K562 (cell line): ENCODE data around the gene CRY2. TPM values are rescaled to one million over a fixed set of nuclear protein-coding genes. Genes with fewer than 3 reads are reported as not detected.
A peak's percentile ranks its signal among the peaks of the same experiment; 100 is the strongest.

Experiments used
- CHD7 ChIP-seq: fragments of 200-600 bp; sonication (generic); IDR thresholded peaks from one replicate; pipeline ENCODE4 v1.6.1; 2012; ENCODE audit warnings: mild to moderate bottlenecking, low read depth, low read length, inconsistent platforms
- E2F5 ChIP-seq: sonication (generic); formaldehyde crosslinking; IDR thresholded peaks from 2 replicates; pipeline ENCODE4 v1.8.0; 2022; ENCODE audit warnings: mild to moderate bottlenecking, missing genetic modification reagents
- FOS ChIP-seq: IDR thresholded peaks from 3 replicates; pipeline ENCODE4 v1.6.1; 2011; ENCODE audit not compliant: insufficient read length; ENCODE audit errors: extremely low read depth
- GTF2A2 ChIP-seq: IDR thresholded peaks from 2 replicates; pipeline ENCODE4 v1.6.1; 2016; ENCODE audit warnings: mild to moderate bottlenecking, missing genetic modification characterization, missing compliant biosample characterization
- KLF1 ChIP-seq: fragments of 450-650 bp; IDR thresholded peaks from 2 replicates; pipeline ENCODE4 v1.6.1; 2016; ENCODE audit warnings: missing genetic modification characterization, missing compliant biosample characterization
- MBD2 ChIP-seq: sonication (generic); IDR thresholded peaks from 2 replicates; pipeline ENCODE4 v1.6.1; 2016; ENCODE audit warnings: low read depth, borderline replicate concordance
- MCM2 ChIP-seq: fragments of 450-650 bp; IDR thresholded peaks from 2 replicates; pipeline ENCODE4 v1.6.1; 2017; ENCODE audit warnings: low read depth, mild to moderate bottlenecking
- MED1 ChIP-seq: sonication (generic); formaldehyde crosslinking; IDR thresholded peaks from 2 replicates; pipeline ENCODE4 v1.8.1; 2023; ENCODE audit warnings: missing genetic modification reagents, borderline replicate concordance
- NCOA1 ChIP-seq: fragments of 450-650 bp; IDR thresholded peaks from 2 replicates; pipeline ENCODE4 v1.6.1; 2016; ENCODE audit warnings: low read depth
- PYGO2 ChIP-seq: fragments of 450-650 bp; IDR thresholded peaks from 2 replicates; pipeline ENCODE4 v1.6.1; 2016; ENCODE audit warnings: mild to moderate bottlenecking, missing genetic modification characterization, moderate library complexity, missing compliant biosample characterization
- SOX6 ChIP-seq: fragments of 450-650 bp; IDR thresholded peaks from 2 replicates; pipeline ENCODE4 v1.6.1; 2014; ENCODE audit warnings: mild to moderate bottlenecking
- TFAP4 ChIP-seq: sonication (generic); formaldehyde crosslinking; IDR thresholded peaks from 2 replicates; pipeline ENCODE4 v1.8.0; 2022; ENCODE audit warnings: missing genetic modification reagents, mild to moderate bottlenecking, moderate library complexity, borderline replicate concordance
- ZNF239 ChIP-seq: fragments of 250-450 bp; sonication (Bioruptor Pico); IDR thresholded peaks from 2 replicates; pipeline ENCODE4 v1.4.0; 2020; ENCODE audit warnings: mild to moderate bottlenecking
- ZNF668 ChIP-seq: fragments of 250-450 bp; sonication (Bioruptor Pico); IDR thresholded peaks from 2 replicates; pipeline ENCODE4 v1.8.0; 2022; ENCODE audit warnings: mild to moderate bottlenecking, inconsistent platforms
- ZNF75A ChIP-seq: fragments of 450-650 bp; formaldehyde crosslinking; IDR thresholded peaks from 2 replicates; pipeline ENCODE4 v1.4.0; 2020; ENCODE audit warnings: mild to moderate bottlenecking
- polyA plus RNA-seq, 8 experiments: library from polyadenylated mRNA; depleted of rRNA in 4 of 8; stranded (reverse) in 5 of 8; unstranded in 3 of 8; fragments of >200 nt; fragmentation: Nextera tagmentation in 2 of 8; fragmentation: Illumina TruSeq in 1 of 8; extraction: Ambion mirVana in 2 of 8; extraction: Trizol in 1 of 8; gene quantifications; 2 replicates each; pipeline versions ENCODE4 v1.2.1 to v1.2.3, GENCODE V29; 2011 to 2014; ENCODE audit warnings: inconsistent platforms in 1 of 8, missing spikeins in 1 of 8
- total RNA-seq, 7 experiments: library from RNA; depleted of rRNA in 6 of 7; stranded (reverse); fragments of >200 nt in 6 of 7; fragmentation: Illumina TruSeq in 2 of 7; extraction: Trizol in 2 of 7; gene quantifications; 2 replicates each; pipeline versions ENCODE4 v1.2.1 to v1.2.3, GENCODE V29; 2011 to 2021; ENCODE audit warnings: low replicate concordance in 1 of 7

Gene CRY2
- total and polyA plus RNA-seq, 9 of the 15 experiments (the other 6 are each of a cell fraction or from before 2014, with no cell fraction given), result 2.3 to 23.9 (median 14.8) TPM

- TF ChIP-seq PYGO2 (tag) (no peak), ZNF668 (CRISPR knock-in tag) (no peak), SOX6 (peak; percentile 31; the same call in 1 of the 2 replicates), ZNF75A (CRISPR knock-in tag) (no peak), GTF2A2 (no peak), MBD2 (peak; percentile 67; the same call in 1 of the 2 replicates), E2F5 (CRISPR knock-in tag) (peak; percentile 40; the same call in 1 of the 2 replicates), FOS (peak; percentile 7), MED1 (CRISPR knock-in tag) (no peak), TFAP4 (CRISPR knock-in tag) (peak; percentile 98), KLF1 (tag) (peak; percentile 22; the same call in 1 of the 2 replicates), ZNF239 (CRISPR knock-in tag) (no peak), MCM2 (no peak), NCOA1 (no peak), CHD7 (no peak)
Measured at GRCh38 chr11:45846974-45847910, at the start of gene CRY2 (continued).
